Stimulated activated naive CD8-positive, alpha-beta T cell treated with anti-CD3 and anti-CD28 coated beads, Interleukin-15, Interleukin-2, amounts not matched to agents 100 ng/mL and 50 ng/mL, for 24 hours (primary cell): ENCODE data around the gene PCDH15.

Experiments
- H3K27ac Mint-ChIP-seq: one replicate; pipeline ENCODE4 v1.8.0; 2021; ENCODE audit warnings: mild to moderate bottlenecking, mixed read lengths
- H3K27me3 Mint-ChIP-seq: one replicate; pipeline ENCODE4 v1.8.0; 2021; ENCODE audit warnings: mixed read lengths
- H3K36me3 Mint-ChIP-seq: one replicate; pipeline ENCODE4 v1.8.0; 2021; ENCODE audit warnings: low read depth, mixed read lengths
- H3K4me1 Mint-ChIP-seq: one replicate; pipeline ENCODE4 v1.8.0; 2021; ENCODE audit warnings: low read depth, mixed read lengths
- H3K4me3 Mint-ChIP-seq: one replicate; pipeline ENCODE4 v1.8.0; 2021; ENCODE audit warnings: mild to moderate bottlenecking, mixed read lengths
- H3K9me3 Mint-ChIP-seq: one replicate; pipeline ENCODE4 v1.8.0; 2021; ENCODE audit warnings: mixed read lengths

Gene PCDH15

GRCh38 chr10:54800741-54801421, at the start of gene PCDH15:
Gene PCDH15, minus strand, starts transcription at chr10:54801231. Its CDS starts 136,969 bp downstream, at chr10:54664262.
- Mint-ChIP-seq H3K4me1 (no peaks in the 10 kb centered on the region), H3K4me3 (no peak within 1 kb of the TSS), H3K27me3 (no peaks in the 10 kb centered on the region), H3K9me3 (peaks cover 4% of the 10 kb centered on the region), H3K36me3 (no peaks in the 10 kb centered on the region), H3K27ac (no peak within 1 kb of the TSS)

- H3K9me3 Mint-ChIP-seq, result peaks cover 3% of the 10 kb centered on the region
- H3K36me3 Mint-ChIP-seq, result no peaks in the 10 kb centered on the region
- H3K4me1 Mint-ChIP-seq, result no peaks in the 10 kb centered on the region
- H3K27ac Mint-ChIP-seq, result no peak overlapping the region
- no peaks in the 10 kb centered on the region for H3K27me3 Mint-ChIP-seq
- no peak overlapping the region for H3K4me3 Mint-ChIP-seq
Measured at GRCh38 chr10:54843932-54844331, 42.9 kb upstream of the PCDH15 start.

- Mint-ChIP-seq H3K4me1 (no peaks in the 10 kb centered on the region), H3K9me3 (peaks cover 3% of the 10 kb centered on the region), H3K27ac (no peak overlapping the region), H3K27me3 (no peaks in the 10 kb centered on the region), H3K4me3 (no peak overlapping the region), H3K36me3 (no peaks in the 10 kb centered on the region)
Measured at GRCh38 chr10:54843085-54843646, 42.1 kb upstream of the PCDH15 start.

- Mint-ChIP-seq H3K36me3 (no peaks in the 10 kb centered on the region), H3K4me1 (no peaks in the 10 kb centered on the region), H3K4me3 (no peak overlapping the region), H3K27me3 (no peaks in the 10 kb centered on the region), H3K27ac (no peak overlapping the region), H3K9me3 (peaks cover 7% of the 10 kb centered on the region)
Measured at GRCh38 chr10:54837479-54837878, 36.4 kb upstream of the PCDH15 start.

GRCh38 chr10:54833029-54833428, 32.0 kb upstream of the PCDH15 start:
- Mint-ChIP-seq H3K9me3 (peaks cover 7% of the 10 kb centered on the region), H3K4me3 (no peak overlapping the region), H3K27me3 (no peaks in the 10 kb centered on the region), H3K36me3 (no peaks in the 10 kb centered on the region), H3K4me1 (no peaks in the 10 kb centered on the region), H3K27ac (no peak overlapping the region)

GRCh38 chr10:54826994-54827560, 26.0 kb upstream of the PCDH15 start:
- Mint-ChIP-seq H3K36me3 (no peaks in the 10 kb centered on the region), H3K27me3 (no peaks in the 10 kb centered on the region), H3K4me1 (no peaks in the 10 kb centered on the region), H3K4me3 (no peak overlapping the region), H3K27ac (no peak overlapping the region), H3K9me3 (peaks cover 11% of the 10 kb centered on the region)

- H3K4me3 Mint-ChIP-seq, result no peak overlapping the region
- H3K4me1 Mint-ChIP-seq, result no peaks in the 10 kb centered on the region
- no peaks in the 10 kb centered on the region for H3K36me3 Mint-ChIP-seq
- peaks cover 12% of the 10 kb centered on the region for H3K9me3 Mint-ChIP-seq
- H3K27me3 Mint-ChIP-seq, result no peaks in the 10 kb centered on the region
- no peak overlapping the region for H3K27ac Mint-ChIP-seq
Measured at GRCh38 chr10:54815583-54815982, 14.6 kb upstream of the PCDH15 start.

- Mint-ChIP-seq H3K4me3 (no peak overlapping the region), H3K27ac (no peak overlapping the region), H3K4me1 (no peaks in the 10 kb centered on the region), H3K27me3 (no peaks in the 10 kb centered on the region), H3K9me3 (peaks cover 5% of the 10 kb centered on the region), H3K36me3 (no peaks in the 10 kb centered on the region)
Measured at GRCh38 chr10:54808186-54808935, 7.3 kb upstream of the PCDH15 start.

- no peaks in the 10 kb centered on the region for H3K36me3 Mint-ChIP-seq
- no peaks in the 10 kb centered on the region for H3K4me1 Mint-ChIP-seq
- H3K27me3 Mint-ChIP-seq, result no peaks in the 10 kb centered on the region
- no peak overlapping the region for H3K27ac Mint-ChIP-seq
- peaks cover 4% of the 10 kb centered on the region for H3K9me3 Mint-ChIP-seq
- no peak overlapping the region for H3K4me3 Mint-ChIP-seq
Measured at GRCh38 chr10:54799506-54799905, 1.5 kb downstream of the PCDH15 start.

GRCh38 chr10:54797636-54798321, 3.3 kb downstream of the PCDH15 start:
- Mint-ChIP-seq H3K4me1 (no peaks in the 10 kb centered on the region), H3K27me3 (no peaks in the 10 kb centered on the region), H3K36me3 (no peaks in the 10 kb centered on the region), H3K4me3 (no peak overlapping the region), H3K9me3 (peaks cover 4% of the 10 kb centered on the region), H3K27ac (no peak overlapping the region)

GRCh38 chr10:54796881-54797280, 4.2 kb downstream of the PCDH15 start:
- Mint-ChIP-seq H3K4me3 (no peak overlapping the region), H3K27ac (no peak overlapping the region), H3K9me3 (peaks cover 2% of the 10 kb centered on the region), H3K27me3 (no peaks in the 10 kb centered on the region), H3K4me1 (no peaks in the 10 kb centered on the region), H3K36me3 (no peaks in the 10 kb centered on the region)

GRCh38 chr10:54776622-54777021, 24.4 kb downstream of the PCDH15 start:
- peaks cover 9% of the 10 kb centered on the region for H3K9me3 Mint-ChIP-seq
- H3K4me3 Mint-ChIP-seq, result no peak overlapping the region
- no peak overlapping the region for H3K27ac Mint-ChIP-seq
- H3K27me3 Mint-ChIP-seq, result no peaks in the 10 kb centered on the region
- H3K4me1 Mint-ChIP-seq, result no peaks in the 10 kb centered on the region
- no peaks in the 10 kb centered on the region for H3K36me3 Mint-ChIP-seq

- no peak overlapping the region for H3K4me3 Mint-ChIP-seq
- H3K9me3 Mint-ChIP-seq, result peaks cover 9% of the 10 kb centered on the region
- H3K36me3 Mint-ChIP-seq, result no peaks in the 10 kb centered on the region
- H3K27ac Mint-ChIP-seq, result no peak overlapping the region
- H3K27me3 Mint-ChIP-seq, result no peaks in the 10 kb centered on the region
- no peaks in the 10 kb centered on the region for H3K4me1 Mint-ChIP-seq
Measured at GRCh38 chr10:54772468-54773122, 28.4 kb downstream of the PCDH15 start.

GRCh38 chr10:54769051-54769450, 32.0 kb downstream of the PCDH15 start:
- H3K27ac Mint-ChIP-seq, result no peak overlapping the region
- no peak overlapping the region for H3K4me3 Mint-ChIP-seq
- no peaks in the 10 kb centered on the region for H3K36me3 Mint-ChIP-seq
- H3K4me1 Mint-ChIP-seq, result no peaks in the 10 kb centered on the region
- H3K27me3 Mint-ChIP-seq, result no peaks in the 10 kb centered on the region
- H3K9me3 Mint-ChIP-seq, result no peaks in the 10 kb centered on the region
